Right lung (tissue), 5 donors: ENCODE data around the gene HOXB1. TPM values are rescaled to one million over a fixed set of nuclear protein-coding genes. Genes with fewer than 3 reads are reported as not detected.
"Not testable (repeated sequence)": the region's sequence is repeated elsewhere in the genome, so short reads cannot be mapped to it uniquely, and the experiment has no call there.

ENCODE experiments used
- DNase-seq, 2 donors: peaks; one replicate each; pipeline ENCODE4 v3.0.0-alpha.2; 2013
- polyA plus RNA-seq, 5 donors: library from polyadenylated mRNA; unstranded; fragments of 120-200 nt; gene quantifications; one replicate each; pipeline versions ENCODE4 v1.2.1 to v1.2.3, GENCODE V29; 2013; ENCODE audit warnings: inconsistent platforms in 1 of 5, low replicate concordance in 1 of 5; ENCODE audit not compliant: insufficient read length in 5 of 5, insufficient read depth in 1 of 5

HOXB1 gene
- polyA plus RNA-seq, 5 donors: 0.05 to 0.27 (median 0.16) TPM; not detected in 1

DNA sequence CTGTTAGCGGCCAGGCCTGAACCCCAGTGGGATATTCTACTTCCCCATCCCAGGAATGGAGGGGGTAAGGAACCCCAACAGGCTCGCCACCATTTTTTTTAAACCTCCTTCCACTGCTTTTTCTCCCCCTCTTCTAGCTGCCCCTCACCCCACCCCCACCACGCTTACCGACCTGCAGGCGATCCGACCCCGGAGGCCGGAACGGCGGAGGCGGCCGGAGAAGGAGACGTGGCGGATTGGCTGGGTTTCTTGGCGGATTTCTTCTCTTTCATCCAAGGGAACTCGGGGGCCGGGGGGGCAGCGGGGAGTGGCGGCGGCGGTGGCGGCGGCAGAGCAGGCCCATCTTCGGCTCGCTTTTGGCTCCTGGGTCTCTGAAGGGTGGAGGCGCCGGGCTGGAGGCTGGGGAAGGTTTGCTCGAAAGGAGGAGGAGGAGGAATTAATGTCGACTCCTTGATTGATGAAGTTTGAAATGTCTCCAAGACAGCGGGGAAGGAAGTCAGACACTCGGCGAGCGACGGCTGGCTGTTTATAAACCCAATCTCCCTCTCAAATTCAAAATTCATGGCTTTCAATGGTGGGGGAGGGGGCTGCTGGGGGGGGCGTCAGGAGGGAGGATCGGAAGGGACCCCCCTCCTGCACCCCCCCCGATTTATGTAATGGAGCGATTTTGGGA lies 13.7 kb upstream of the HOXB1 start:
- peak; percentile 88 to 89 for DNase-seq

DNA sequence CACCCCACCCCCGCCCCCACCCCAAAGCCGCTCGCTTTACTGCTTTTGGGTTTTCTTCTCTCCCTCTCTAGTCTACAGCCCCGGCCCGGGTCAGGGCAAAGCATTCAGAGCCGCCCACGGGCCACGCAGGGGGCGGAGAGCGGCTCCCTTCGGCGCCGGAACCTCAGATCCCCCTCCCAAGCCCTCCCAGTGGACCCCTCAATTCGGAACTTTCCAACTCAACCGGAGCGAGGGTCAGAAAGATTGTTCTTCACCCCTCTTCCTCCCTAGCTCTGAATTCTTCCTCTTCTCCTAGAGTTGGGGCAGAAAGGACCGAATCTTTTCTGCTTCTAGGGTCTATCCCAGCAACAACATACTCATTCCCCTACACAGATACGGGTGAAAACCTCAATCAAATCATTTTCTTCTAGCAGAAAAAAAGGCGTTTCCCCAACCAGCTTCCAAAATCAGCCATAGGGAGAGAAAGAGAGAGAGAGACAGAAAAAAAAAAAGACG lies 13.1 kb upstream of the HOXB1 start:
- no peak for DNase-seq

DNA sequence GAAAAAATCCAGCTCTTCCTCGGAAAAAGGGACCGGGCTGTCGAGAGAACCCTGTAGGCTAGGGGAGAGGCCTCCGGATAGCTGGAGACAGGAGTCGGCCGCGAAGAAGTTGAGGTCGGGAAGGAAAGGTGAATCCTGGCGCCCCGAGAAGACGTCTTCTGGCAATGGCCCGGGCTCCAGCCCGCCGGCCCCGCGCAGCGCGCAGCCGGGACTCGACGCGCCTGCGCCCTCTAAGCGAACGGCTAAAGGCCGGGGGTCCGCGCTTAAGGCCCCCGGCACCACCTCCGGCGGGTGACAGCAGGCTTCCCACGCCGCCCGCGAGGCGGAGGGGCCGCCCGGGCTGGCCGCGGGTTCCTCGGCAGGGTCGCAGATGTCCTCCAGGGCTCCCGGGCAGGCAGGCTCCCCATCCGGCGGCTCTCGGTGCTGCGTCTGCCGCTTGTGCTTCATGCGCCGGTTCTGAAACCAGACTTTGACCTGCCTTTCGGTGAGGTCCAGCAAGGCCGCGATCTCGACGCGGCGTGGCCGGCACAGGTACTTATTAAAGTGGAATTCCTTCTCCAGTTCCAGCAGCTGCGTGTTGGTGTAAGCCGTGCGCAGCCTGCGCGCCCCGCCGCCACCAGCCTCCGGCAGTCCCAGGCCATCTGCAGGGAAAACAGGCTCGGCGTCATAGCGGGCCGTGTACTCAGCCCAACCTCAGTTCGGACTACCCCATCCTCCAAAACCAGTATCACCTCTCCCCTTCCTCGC lies 12.5 kb upstream of the HOXB1 start:
- DNase-seq: no peak

DNA sequence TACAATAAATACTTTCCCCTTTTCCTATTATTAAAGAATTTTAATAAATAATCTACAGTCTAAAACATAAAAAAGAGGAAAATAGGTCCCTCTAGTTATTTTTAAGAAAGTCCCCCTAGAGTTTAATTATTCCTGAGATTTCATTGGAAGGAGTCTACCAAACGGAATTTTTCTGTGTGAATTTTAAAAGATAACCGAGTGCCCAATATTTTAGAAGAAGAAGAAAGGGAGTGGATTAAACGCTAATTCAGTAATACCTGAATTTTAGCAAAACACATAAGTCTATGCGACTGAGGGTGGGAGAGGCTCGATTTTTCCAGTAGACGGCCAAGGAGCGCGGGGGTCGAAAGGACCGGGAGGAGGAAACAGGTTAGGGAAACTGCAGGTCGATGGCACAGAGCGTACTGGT lies 11.9 kb upstream of the HOXB1 start:
- no peak for DNase-seq

- no peak for DNase-seq
Measured at GRCh38 chr17:48542114-48542656, 11.4 kb upstream of the HOXB1 start.

DNA sequence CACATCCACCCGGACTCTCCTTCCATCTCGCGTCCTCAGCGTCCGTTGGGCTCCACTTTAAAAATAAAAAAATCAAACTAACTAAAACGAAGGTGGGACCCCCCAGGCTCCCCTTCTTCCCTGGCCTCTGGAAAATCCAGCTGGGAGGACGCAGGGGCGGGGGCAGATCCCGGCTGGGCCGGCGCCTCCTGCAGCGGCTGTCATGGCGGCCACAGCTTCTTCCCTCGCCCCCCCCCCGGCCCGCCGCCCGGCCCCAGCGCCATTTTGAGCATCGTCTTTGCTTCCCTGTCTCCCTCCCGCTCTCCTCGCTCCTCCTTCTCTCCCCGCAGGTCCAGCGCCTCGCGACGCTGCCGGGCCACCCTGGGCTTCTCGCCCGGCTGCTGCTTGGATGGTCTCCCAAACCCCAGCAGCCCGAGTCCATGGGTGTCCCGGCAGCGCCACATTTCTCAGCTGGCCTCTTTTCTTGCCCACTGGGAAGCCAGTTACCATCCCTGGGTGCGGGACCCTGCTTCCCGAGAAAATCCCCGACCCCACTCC lies 10.8 kb upstream of the HOXB1 start:
- DNase-seq: peak; percentile 84 to 85

DNA sequence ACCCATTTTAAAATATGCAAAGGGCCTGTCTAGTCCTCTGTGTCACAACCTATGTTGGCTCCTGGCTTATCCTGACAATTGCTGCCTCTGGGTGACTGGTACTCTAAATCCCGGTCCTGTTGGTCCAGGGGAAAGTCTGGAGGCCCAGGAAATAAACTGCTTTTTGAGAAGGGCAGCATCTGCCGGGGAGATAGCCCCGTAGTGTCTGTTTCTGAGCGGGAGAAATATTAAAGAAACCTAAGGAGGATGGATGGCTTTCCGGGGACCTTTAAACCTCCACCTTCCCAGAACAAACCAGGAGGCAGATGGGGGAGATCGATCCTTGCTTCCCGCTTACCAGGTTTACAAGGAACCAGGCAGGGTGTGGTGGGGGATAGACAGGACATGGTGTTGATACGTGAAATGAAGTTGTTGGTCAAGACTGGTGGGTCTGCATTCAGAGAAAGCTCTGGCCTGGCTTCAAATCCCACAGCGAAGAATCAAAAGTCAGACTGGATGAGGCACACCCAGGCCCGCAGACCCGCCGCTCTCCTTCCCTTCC lies 10.3 kb upstream of the HOXB1 start:
- DNase-seq: peak in 1 of 2 donors; percentile 19

DNA sequence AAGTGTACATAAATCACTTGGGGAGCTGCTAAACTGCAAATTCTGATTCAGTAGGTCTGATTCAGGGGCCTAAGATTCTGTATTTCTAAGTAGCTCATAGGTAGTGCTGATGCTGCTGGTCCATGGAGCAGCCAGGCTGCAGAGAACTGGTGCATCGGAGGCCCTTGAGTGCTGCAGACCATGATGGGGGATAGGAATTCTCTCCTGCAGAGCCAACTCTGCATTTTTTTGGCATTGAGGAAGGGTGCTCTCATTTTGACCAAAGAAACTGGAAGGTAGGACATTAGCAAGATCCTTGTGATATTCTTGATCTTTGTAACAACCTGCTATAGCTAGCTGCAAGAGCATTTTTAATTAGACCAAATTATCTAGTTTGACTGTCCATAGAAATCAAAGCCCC lies 9.4 kb upstream of the HOXB1 start:
- no peak for DNase-seq

GRCh38 chr17:48539177-48539576 lies 8.4 kb upstream of the HOXB1 start:
- DNase-seq: no peak

- DNase-seq: no peak
Measured at GRCh38 chr17:48537316-48537715, 6.5 kb upstream of the HOXB1 start.

DNA sequence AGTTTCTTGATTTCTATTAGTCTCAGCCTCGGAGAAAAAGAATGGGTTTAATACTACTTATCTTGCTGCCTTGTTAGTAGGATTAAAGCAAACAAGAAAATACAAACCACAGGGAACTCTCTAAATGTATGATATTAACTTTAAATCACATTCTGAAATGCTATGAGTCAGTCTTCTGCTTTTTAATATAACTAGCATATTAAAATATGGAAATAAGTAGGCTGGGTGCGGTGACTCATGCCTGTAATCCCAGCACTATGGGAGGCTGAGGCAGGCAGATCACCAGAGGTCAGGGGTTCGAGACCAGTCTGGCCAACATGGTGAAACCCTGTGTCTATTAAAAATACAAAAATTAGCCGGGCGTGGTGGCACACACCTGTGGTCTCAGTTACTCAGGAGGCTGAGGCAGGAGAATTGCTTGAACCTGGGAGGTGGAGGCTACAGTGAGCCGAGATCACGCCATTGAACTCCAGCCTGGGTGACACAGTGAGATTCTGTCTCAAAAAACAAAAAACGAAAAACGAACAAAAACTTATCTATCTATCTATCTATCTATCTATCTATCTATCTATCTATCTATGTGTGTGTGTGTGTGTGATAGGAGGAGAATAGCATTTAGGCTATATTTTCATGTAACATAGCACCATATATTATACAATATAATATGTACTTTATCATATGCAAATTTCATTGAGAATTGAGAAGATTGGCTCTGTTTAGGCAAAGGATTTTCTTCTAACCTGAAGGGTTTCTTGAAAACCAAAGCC lies 5.2 kb upstream of the HOXB1 start:
- not testable (repeated sequence) for DNase-seq

DNA sequence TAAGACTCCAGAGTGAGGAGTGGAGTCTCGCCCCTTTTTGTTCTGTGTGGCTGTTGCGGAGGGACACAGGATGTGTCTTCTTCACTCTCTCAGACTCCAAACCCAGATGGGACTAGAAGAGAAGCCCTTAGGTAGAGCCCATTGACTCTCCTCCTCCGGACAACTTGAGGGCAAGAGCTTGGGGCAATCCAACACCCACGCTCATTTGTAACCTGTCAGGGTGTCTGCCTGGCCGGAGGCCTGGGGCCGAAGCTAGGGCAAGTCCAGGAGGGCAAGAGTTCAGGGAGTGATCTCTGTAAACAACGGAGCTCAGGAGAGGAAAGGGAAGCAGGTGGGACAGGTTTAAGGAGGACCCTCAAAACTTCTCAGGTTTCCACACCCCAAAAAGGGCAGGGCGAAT lies 1.4 kb upstream of the HOXB1 start:
- DNase-seq: no peak

DNA sequence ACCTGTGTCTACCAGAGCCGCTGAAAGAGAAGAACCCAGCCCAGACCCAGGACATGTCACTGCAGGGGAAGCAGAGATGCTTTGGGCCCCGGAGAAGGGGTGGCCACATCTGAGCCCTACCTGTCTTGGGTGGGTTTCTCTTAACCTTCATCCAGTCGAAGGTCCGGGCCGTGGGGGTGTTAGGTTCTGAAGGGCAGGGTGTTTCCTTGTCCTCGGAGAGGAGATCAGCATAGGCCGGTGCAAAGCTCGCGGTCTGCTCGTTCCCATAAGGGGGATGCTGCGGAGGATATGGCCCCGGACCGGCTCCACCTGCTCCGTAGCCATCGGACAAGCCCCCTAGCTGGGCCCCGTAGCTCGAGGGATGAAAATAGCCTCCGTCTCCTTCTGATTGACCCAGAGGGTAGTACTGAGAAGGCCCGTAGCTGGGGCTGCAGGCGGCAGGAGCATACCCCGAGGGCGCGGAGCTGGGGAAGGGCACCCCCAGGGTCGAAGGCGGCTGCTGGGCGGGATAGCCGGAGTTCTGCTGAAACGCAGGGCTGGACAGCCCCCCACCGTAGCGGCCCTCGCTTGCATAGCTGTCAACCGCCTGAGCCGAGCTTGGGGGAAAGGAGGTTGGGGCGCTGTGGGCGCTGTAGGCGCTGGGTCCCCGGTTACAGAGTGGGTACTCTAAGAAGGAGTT lies 464 bp downstream of the HOXB1 start:
- DNase-seq: no peak

- no peak for DNase-seq
Measured at GRCh38 chr17:48529683-48530009, 1.2 kb downstream of the HOXB1 start.

GRCh38 chr17:48528936-48529682 lies 1.7 kb downstream of the HOXB1 start:
- DNase-seq: no peak

- DNase-seq: no peak
Measured at GRCh38 chr17:48528153-48528935, 2.5 kb downstream of the HOXB1 start.

DNA sequence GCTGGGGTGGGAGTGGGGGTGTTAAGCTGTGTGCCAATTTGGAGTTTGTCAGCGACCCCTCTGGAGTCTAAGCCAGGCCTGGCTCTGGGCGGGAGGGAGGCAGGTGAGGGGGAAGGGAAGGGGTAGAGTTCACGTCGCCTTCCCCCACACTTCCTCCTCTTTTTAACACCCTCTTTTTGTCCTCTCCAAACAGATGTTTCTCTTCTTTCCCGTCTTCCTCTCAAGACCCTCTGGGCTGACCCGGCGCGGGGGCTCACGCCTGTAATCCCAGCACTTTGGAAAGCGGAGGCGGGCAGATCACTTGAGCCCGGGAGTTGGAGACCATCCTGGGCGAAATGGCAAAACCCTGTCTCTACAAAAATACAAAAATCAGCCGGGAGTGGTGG lies 3.3 kb downstream of the HOXB1 start:
- DNase-seq: peak; percentile 59 to 65

- peak; percentile 20 to 31 for DNase-seq
Measured at GRCh38 chr17:48526608-48527546, 3.9 kb downstream of the HOXB1 start.
